Brain pericyte (primary cell): ENCODE results near the gene E2F6.

Source experiments
- DNase-seq: peaks from one replicate; pipeline ENCODE4 v3.0.0-alpha.2; 2012; ENCODE audit warnings: low read depth, low spot score

E2F6 gene

GRCh38 chr2:11492720-11493119 lies 26.8 kb upstream of the E2F6 start:
- no peak for DNase-seq

GRCh38 chr2:11492244-11492643 lies 26.3 kb upstream of the E2F6 start:
- no peak for DNase-seq

GRCh38 chr2:11491348-11491933 lies 25.5 kb upstream of the E2F6 start:
- DNase-seq = no peak

GRCh38 chr2:11490194-11490593 lies 24.2 kb upstream of the E2F6 start:
- no peak for DNase-seq

GRCh38 chr2:11488809-11489208 lies 22.8 kb upstream of the E2F6 start:
- DNase-seq = no peak

- DNase-seq = no peak
These were observed 18.1 kb upstream of the E2F6 start for GRCh38 chr2:11483806-11484617.

GRCh38 chr2:11482473-11483035 lies 16.6 kb upstream of the E2F6 start:
- DNase-seq = no peak

GRCh38 chr2:11481789-11482472 lies 16.0 kb upstream of the E2F6 start:
- no peak for DNase-seq

- no peak for DNase-seq
These were observed 15.4 kb upstream of the E2F6 start for GRCh38 chr2:11481426-11481788.

- DNase-seq = no peak
These were observed 14.9 kb upstream of the E2F6 start for GRCh38 chr2:11480859-11481258.

- no peak for DNase-seq
These were observed 14.4 kb upstream of the E2F6 start for GRCh38 chr2:11480406-11480805.

- DNase-seq = no peak
These were observed 13.1 kb upstream of the E2F6 start for GRCh38 chr2:11478899-11479605.

GRCh38 chr2:11477994-11478393 lies 12.0 kb upstream of the E2F6 start:
- peak; percentile 24 for DNase-seq

GRCh38 chr2:11473659-11474433 lies 7.9 kb upstream of the E2F6 start:
- no peak for DNase-seq

- DNase-seq = no peak
These were observed 1.8 kb upstream of the E2F6 start for GRCh38 chr2:11467749-11468148.

GRCh38 chr2:11467129-11467649 lies 1.2 kb upstream of the E2F6 start:
- DNase-seq = no peak

GRCh38 chr2:11466307-11467128 lies 557 bp upstream of the E2F6 start:
- DNase-seq = no peak

- DNase-seq = no peak
These were observed 864 bp downstream of the E2F6 start for GRCh38 chr2:11465110-11465484.

- DNase-seq = no peak
These were observed 6.1 kb downstream of the E2F6 start for GRCh38 chr2:11459816-11460215.

- DNase-seq = no peak
These were observed 7.2 kb downstream of the E2F6 start for GRCh38 chr2:11458753-11459152.
